Mesendoderm (in vitro differentiated cells): ENCODE data around the gene OR52E8.

ENCODE experiments used
- DNase-seq: peaks from one replicate; pipeline ENCODE4 v3.0.0; 2013
- H2AK5ac ChIP-seq: 2 replicates; pipeline ENCODE4 v1.6.1; 2013; ENCODE audit warnings: low read length, inconsistent platforms
- H2BK120ac ChIP-seq: 2 replicates; pipeline ENCODE4 v1.6.1; 2013; ENCODE audit warnings: low read depth, mild to moderate bottlenecking, low read length, moderate library complexity, mixed read lengths
- H2BK15ac ChIP-seq: replicated peaks from 2 replicates; pipeline ENCODE4 v1.6.1; 2013; ENCODE audit warnings: low read depth, mild to moderate bottlenecking, moderate library complexity
- H2BK5ac ChIP-seq: 2 replicates; pipeline ENCODE4 v1.6.1; 2013; ENCODE audit warnings: low read length, inconsistent platforms
- H3K18ac ChIP-seq: 2 replicates; pipeline ENCODE4 v1.6.1; 2013; ENCODE audit warnings: mild to moderate bottlenecking, low read length, mixed read lengths
- H3K23ac ChIP-seq: one replicate; pipeline ENCODE4 v1.6.1; 2013; ENCODE audit warnings: low read length
- H3K27ac ChIP-seq: 2 replicates; pipeline ENCODE4 v1.5.1; 2013; ENCODE audit warnings: low read depth, mild to moderate bottlenecking, inconsistent platforms, low read length, moderate library complexity
- H3K27me3 ChIP-seq: 2 replicates; pipeline ENCODE4 v1.6.1; 2013; ENCODE audit warnings: low read length, control low read depth, mild to moderate bottlenecking, inconsistent platforms; ENCODE audit not compliant: insufficient read depth, poor library complexity
- H3K36me3 ChIP-seq: 2 replicates; pipeline ENCODE4 v1.6.1; 2013; ENCODE audit warnings: low read length, inconsistent platforms; ENCODE audit not compliant: control insufficient read depth, insufficient read depth
- H3K4ac ChIP-seq: one replicate; pipeline ENCODE4 v1.6.1; 2013; ENCODE audit warnings: low read depth, mild to moderate bottlenecking, low read length, moderate library complexity
- H3K4me1 ChIP-seq: 2 replicates; pipeline ENCODE4 v1.6.1; 2013; ENCODE audit warnings: low read depth, low read length, inconsistent platforms; ENCODE audit not compliant: control insufficient read depth
- H3K4me2 ChIP-seq: 2 replicates; pipeline ENCODE4 v1.6.1; 2013; ENCODE audit warnings: low read length
- H3K4me3 ChIP-seq: 2 replicates; pipeline ENCODE4 v1.5.1; 2013; ENCODE audit warnings: mild to moderate bottlenecking, low read length
- H3K56ac ChIP-seq: one replicate; pipeline ENCODE4 v1.6.1; 2013; ENCODE audit warnings: low read length
- H3K79me1 ChIP-seq: 2 replicates; pipeline ENCODE4 v1.6.1; 2013; ENCODE audit warnings: low read length, inconsistent platforms
- H3K79me2 ChIP-seq: 2 replicates; pipeline ENCODE4 v1.6.1; 2013; ENCODE audit warnings: mild to moderate bottlenecking, low read length; ENCODE audit not compliant: control insufficient read depth, insufficient read depth
- H3K9ac ChIP-seq: 2 replicates; pipeline ENCODE4 v1.6.1; 2013; ENCODE audit warnings: low read length, inconsistent platforms
- H4K5ac ChIP-seq: one replicate; pipeline ENCODE4 v1.6.1; 2013; ENCODE audit warnings: low read length
- H4K8ac ChIP-seq: one replicate; pipeline ENCODE4 v1.6.1; 2013; ENCODE audit warnings: low read depth, mild to moderate bottlenecking, control low read depth, low read length, moderate library complexity
- WGBS: extraction: QIAGEN DNeasy Blood & Tissue Kit; methylation state at CpG from one replicate; pipeline ENCODE4 v1.1.7; 2013; ENCODE audit warnings: low lambda C conversion rate, missing lambda C conversion rate; ENCODE audit not compliant: insufficient coverage; ENCODE audit errors: extremely low coverage; 5-methylcytosine and 5-hydroxymethylcytosine counted together

The OR52E8 gene

DNA sequence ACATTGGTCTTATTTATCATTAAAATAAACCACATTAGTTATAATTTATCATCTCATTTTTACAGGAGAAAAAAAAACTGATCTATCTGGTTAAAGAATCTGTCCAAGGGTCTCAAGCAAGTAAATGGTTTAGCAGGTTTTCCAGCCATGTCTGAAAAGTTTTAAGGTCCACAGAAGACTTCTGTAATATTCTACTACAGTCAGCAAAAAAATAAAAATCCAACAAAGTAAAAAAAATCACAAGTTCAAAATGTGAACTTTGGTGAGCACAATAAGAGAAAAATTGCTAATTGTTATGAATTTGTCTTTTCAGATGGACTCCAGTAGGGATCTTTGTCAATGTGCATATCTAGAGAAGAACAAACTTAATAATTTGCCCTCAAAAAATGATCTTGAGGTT lies 24.3 kb upstream of the OR52E8 start:
- no peak overlapping the region for H3K18ac ChIP-seq
- no peak overlapping the region for H3K27ac ChIP-seq
- H3K56ac ChIP-seq = no peak overlapping the region
- no peak overlapping the region for H2AK5ac ChIP-seq
- no peak overlapping the region for H3K4ac ChIP-seq
- H4K8ac ChIP-seq = no peak overlapping the region
- no peaks in the 10 kb centered on the region for H3K4me1 ChIP-seq
- DNase-seq = no peak
- H4K5ac ChIP-seq = no peak overlapping the region
- H3K23ac ChIP-seq = no peak overlapping the region
- no peaks in the 10 kb centered on the region for H3K79me2 ChIP-seq
- no peak overlapping the region for H3K4me2 ChIP-seq
- no peak overlapping the region for H2BK15ac ChIP-seq
- no peak overlapping the region for H2BK120ac ChIP-seq
- H3K79me1 ChIP-seq = no peaks in the 10 kb centered on the region
- no peaks in the 10 kb centered on the region for H3K27me3 ChIP-seq
- no peaks in the 10 kb centered on the region for H3K36me3 ChIP-seq
- no peak overlapping the region for H3K4me3 ChIP-seq
- H3K9ac ChIP-seq = no peak overlapping the region
- no peak overlapping the region for H2BK5ac ChIP-seq

DNA sequence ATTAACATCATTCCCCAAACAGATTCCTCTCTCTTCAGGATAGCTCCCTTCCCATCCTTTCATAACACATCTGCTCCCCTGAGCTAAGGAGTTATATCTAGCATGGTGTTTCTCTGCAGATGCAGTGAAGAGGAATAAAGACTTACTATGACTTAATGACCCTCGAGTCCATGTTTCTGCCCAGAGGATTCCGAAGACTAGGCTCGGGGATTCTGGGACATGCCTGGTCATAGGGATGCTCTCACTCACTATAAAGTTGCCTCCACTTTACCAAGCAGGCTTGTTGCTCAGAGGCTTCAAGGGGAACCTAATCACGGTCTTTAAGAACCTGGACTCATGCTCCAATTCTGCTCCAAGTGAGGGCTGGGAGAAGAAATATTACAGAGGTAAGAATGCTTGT lies 22.8 kb upstream of the OR52E8 start, which contains the start of gene OR52E4:
Gene OR52E4 (plus strand): TSS at position 301 of the 400 bp plus-strand sequence. CDS start 3,664 bp downstream, outside the sequence.
- H3K18ac ChIP-seq = no peak within 1 kb of the TSS
- no peak within 1 kb of the TSS for H2BK15ac ChIP-seq
- H3K27ac ChIP-seq = no peak within 1 kb of the TSS
- no peak within 1 kb of the TSS for H2BK120ac ChIP-seq
- no peaks in the 10 kb centered on the region for H3K4me1 ChIP-seq
- no peak within 1 kb of the TSS for H3K56ac ChIP-seq
- H3K27me3 ChIP-seq = no peaks in the 10 kb centered on the region
- no peak within 1 kb of the TSS for H3K4me3 ChIP-seq
- H3K79me1 ChIP-seq = no peaks in the 10 kb centered on the region
- H3K9ac ChIP-seq = no peak within 1 kb of the TSS
- no CpG with 5 or more reads among the region's 4 CpGs for WGBS
- H4K8ac ChIP-seq = no peak within 1 kb of the TSS
- no peak within 1 kb of the TSS for H2AK5ac ChIP-seq
- H3K79me2 ChIP-seq = no peaks in the 10 kb centered on the region
- no peaks in the 10 kb centered on the region for H3K36me3 ChIP-seq
- H2BK5ac ChIP-seq = no peak within 1 kb of the TSS
- H3K4ac ChIP-seq = no peak within 1 kb of the TSS
- H3K23ac ChIP-seq = no peak within 1 kb of the TSS
- DNase-seq = no peak
- no peak within 1 kb of the TSS for H4K5ac ChIP-seq
- H3K4me2 ChIP-seq = no peak within 1 kb of the TSS

DNA sequence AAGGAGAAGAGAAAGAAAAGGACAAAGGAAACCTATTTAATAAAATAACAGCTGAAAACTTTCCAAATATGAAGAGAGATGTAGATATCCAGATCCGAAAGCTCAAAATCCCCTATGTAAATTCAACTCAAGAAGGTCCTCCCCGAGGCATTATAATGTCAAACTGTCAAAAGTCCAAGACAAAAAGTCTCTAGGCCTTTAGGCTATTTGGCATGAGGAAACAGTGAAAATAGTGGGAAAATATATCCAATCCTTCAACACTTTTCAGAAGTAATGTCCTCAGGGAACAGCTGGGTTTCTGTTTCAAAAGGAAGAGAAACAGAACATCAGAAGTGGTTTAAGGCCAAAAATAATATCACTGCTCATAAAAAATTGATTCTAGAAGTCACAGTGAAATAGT lies 21.1 kb upstream of the OR52E8 start:
- no peak overlapping the region for H4K8ac ChIP-seq
- no peaks in the 10 kb centered on the region for H3K27me3 ChIP-seq
- DNase-seq = no peak
- no CpG with 5 or more reads among the region's 2 CpGs for WGBS
- no peak overlapping the region for H4K5ac ChIP-seq
- H3K4me2 ChIP-seq = no peak overlapping the region
- H2BK5ac ChIP-seq = no peak overlapping the region
- no peaks in the 10 kb centered on the region for H3K36me3 ChIP-seq
- H3K56ac ChIP-seq = no peak overlapping the region
- H3K9ac ChIP-seq = no peak overlapping the region
- no peak overlapping the region for H3K23ac ChIP-seq
- no peak overlapping the region for H3K18ac ChIP-seq
- no peak overlapping the region for H3K27ac ChIP-seq
- no peaks in the 10 kb centered on the region for H3K79me1 ChIP-seq
- no peaks in the 10 kb centered on the region for H3K4me1 ChIP-seq
- no peak overlapping the region for H2BK15ac ChIP-seq
- no peak overlapping the region for H2BK120ac ChIP-seq
- H3K79me2 ChIP-seq = no peaks in the 10 kb centered on the region
- no peak overlapping the region for H2AK5ac ChIP-seq
- H3K4me3 ChIP-seq = no peak overlapping the region
- no peak overlapping the region for H3K4ac ChIP-seq

DNA sequence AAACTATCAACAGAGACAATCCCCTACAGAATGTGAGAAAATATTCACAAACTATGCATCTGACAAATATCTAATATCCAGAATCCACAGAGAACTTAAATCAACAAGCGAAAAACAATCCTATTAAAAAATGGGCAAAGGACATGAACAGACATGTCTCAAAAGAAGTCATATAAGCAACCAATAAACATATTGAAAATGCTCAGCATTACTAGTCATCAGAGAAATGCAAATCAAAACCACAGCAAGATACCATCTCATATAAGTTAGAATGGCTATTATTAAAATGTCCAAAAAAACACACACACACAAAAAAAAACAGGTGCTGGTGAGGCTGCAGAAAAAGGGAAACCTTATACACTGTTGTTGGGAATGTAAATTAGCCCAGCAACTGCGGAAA lies 8.3 kb upstream of the OR52E8 start:
- Histone ChIP-seq H2BK120ac (no peak overlapping the region), H3K4me3 (no peak overlapping the region), H3K9ac (no peak overlapping the region), H3K23ac (no peak overlapping the region), H3K4ac (no peak overlapping the region), H2BK15ac (no peak overlapping the region), H2BK5ac (no peak overlapping the region), H3K27ac (no peak overlapping the region), H3K36me3 (no peaks in the 10 kb centered on the region), H3K4me1 (no peaks in the 10 kb centered on the region), H3K18ac (no peak overlapping the region), H3K27me3 (no peaks in the 10 kb centered on the region), H3K4me2 (no peak overlapping the region), H3K79me1 (no peaks in the 10 kb centered on the region), H3K79me2 (no peaks in the 10 kb centered on the region), H4K5ac (no peak overlapping the region), H4K8ac (no peak overlapping the region), H2AK5ac (no peak overlapping the region), H3K56ac (no peak overlapping the region)
- WGBS = no CpG with 5 or more reads among the region's 2 CpGs
- no peak for DNase-seq

DNA sequence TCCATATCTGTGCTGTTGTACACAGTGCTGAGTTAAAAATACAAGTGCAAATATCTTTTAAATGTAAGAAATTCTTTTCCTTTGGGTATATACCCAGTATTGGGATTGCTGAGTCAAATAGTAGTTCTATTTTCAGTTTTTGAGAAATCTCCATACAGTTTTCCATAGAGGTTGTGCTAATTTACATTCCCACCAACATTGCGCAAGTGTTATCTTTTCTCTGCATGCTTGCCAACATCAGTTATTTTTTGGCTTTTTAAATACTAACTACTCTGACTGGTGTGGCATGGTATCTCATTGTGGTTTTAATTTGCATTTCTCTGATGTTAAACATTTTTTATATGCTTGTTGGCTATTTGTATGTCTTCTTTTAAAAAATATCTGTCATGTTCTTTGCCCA lies 6.5 kb downstream of the OR52E8 start:
- Histone ChIP-seq H3K79me2 (no peaks in the 10 kb centered on the region), H3K27me3 (no peaks in the 10 kb centered on the region), H3K56ac (no peak overlapping the region), H2AK5ac (no peak overlapping the region), H3K4me3 (no peak overlapping the region), H3K79me1 (no peaks in the 10 kb centered on the region), H3K4me2 (no peak overlapping the region), H2BK120ac (no peak overlapping the region), H3K4me1 (no peaks in the 10 kb centered on the region), H2BK5ac (no peak overlapping the region), H3K4ac (no peak overlapping the region), H3K23ac (no peak overlapping the region), H3K27ac (no peak overlapping the region), H3K18ac (no peak overlapping the region), H4K8ac (no peak overlapping the region), H3K9ac (no peak overlapping the region), H2BK15ac (no peak overlapping the region), H3K36me3 (no peaks in the 10 kb centered on the region), H4K5ac (no peak overlapping the region)
- WGBS = no CpG with 5 or more reads among the region's 1 CpG
- DNase-seq = no peak

DNA sequence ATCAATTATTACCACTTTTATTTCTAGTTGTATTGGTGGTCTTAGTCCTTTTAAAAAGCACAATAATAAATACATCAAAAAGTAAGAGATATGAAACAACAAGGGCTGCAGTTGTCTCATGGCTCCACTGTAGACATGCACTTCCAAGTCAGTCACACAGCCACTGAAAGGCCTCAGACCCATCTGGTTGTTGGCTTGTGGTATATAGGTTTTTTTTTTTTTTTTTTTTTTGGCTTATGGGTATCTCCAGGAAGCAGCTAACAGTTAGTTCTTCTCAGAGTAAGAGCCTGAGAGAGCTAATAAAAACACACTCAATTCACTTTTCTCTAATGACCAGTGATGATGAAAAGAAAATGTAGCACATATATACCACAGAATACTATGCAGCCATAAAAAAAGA lies 9.8 kb downstream of the OR52E8 start:
- Histone ChIP-seq H2AK5ac (no peak overlapping the region), H3K27me3 (no peaks in the 10 kb centered on the region), H3K36me3 (no peaks in the 10 kb centered on the region), H2BK5ac (no peak overlapping the region), H4K5ac (no peak overlapping the region), H2BK120ac (no peak overlapping the region), H3K18ac (no peak overlapping the region), H3K79me1 (no peaks in the 10 kb centered on the region), H3K4me3 (no peak overlapping the region), H3K4ac (no peak overlapping the region), H4K8ac (no peak overlapping the region), H3K23ac (no peak overlapping the region), H3K4me1 (no peaks in the 10 kb centered on the region), H3K27ac (no peak overlapping the region), H3K56ac (no peak overlapping the region), H3K9ac (no peak overlapping the region), H3K79me2 (no peaks in the 10 kb centered on the region), H3K4me2 (no peak overlapping the region), H2BK15ac (no peak overlapping the region)
- no peak for DNase-seq
